Middle frontal gyrus (tissue), 1 donor: ENCODE data around the gene EIF5B.
"Not testable (repeated sequence)": the region's sequence is repeated elsewhere in the genome, so short reads cannot be mapped to it uniquely, and the experiment has no call there.

ENCODE experiments used
- DNase-seq: peaks from one replicate; pipeline ENCODE4 v3.0.0-alpha.2; 2015; ENCODE audit warnings: low spot score; ENCODE audit errors: extremely low spot score

EIF5B gene

DNA sequence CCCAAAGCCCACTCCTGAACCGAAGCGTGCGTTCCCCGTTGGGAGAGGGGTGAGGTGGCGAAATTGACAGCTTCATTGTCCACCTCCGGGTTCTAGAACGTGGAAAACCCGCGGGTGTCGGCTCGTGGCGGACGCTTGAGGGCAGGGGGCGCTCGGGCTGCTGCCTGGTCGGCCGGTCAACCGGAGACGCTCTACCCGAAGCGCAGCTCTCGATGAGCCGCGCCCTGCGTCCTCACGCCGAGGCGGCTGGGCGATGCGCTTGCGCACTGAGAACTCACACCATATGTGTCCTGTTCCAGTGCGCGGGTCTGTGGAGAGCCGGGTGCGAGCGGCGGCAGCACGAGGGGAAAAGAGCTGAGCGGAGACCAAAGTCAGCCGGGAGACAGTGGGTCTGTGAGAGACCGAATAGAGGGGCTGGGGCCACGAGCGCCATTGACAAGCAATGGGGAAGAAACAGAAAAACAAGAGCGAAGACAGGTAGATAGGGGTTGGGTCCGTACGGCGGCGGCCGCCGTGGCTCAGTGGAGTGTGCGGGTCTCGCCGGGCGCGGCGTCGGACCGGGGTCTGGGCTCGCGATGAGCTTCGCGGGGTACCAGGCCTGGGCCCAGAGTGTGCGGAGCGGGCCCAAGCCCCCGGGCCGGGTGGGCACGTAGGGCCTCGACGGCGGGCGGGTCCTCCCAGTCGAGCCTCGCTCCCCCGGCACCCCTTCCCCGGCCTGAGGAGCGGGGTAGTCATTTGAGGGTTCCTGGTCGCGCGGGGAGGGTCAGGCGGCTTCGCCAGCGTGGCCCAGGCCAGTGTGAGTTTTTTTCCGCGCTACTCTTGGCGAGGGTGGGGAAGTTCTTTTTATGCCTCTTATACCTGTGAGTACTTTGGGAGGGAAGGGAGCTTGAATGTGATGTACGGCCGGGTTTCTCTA, at the start of gene EIF5B:
Gene EIF5B (plus strand): TSS at position 277 of the 916 bp plus-strand sequence. CDS start 166 bp downstream, at position 443.
- peak; percentile 93 for DNase-seq

- DNase-seq: no peak
Measured at GRCh38 chr2:99297994-99298393, 39.2 kb upstream of the EIF5B start.

DNA sequence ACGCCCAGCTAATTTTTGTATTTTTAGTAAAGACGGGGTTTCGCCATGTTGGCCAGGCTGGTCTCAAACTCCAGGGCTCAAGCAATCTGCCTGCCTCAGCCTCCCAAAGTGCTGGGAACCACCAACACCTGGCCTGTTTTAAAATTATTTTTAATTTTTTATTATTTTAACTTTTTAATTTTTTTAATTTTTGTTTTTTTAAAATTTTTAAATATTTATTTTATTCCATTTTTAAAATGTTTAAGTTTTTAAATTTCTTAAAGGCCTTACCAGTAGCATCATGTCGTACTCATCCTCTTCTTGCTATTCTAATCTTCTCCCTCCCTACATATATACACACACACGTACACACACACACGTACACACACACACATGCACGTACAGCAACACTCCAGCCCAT, 37.6 kb upstream of the EIF5B start:
- DNase-seq: no peak

GRCh38 chr2:99301097-99301496, 36.1 kb upstream of the EIF5B start, which contains the start of gene LYG1:
TSS of gene LYG1 (minus strand) at chr2:99301197. CDS start at chr2:99295670, 5,527 bp downstream.
- not testable (repeated sequence) for DNase-seq

DNA sequence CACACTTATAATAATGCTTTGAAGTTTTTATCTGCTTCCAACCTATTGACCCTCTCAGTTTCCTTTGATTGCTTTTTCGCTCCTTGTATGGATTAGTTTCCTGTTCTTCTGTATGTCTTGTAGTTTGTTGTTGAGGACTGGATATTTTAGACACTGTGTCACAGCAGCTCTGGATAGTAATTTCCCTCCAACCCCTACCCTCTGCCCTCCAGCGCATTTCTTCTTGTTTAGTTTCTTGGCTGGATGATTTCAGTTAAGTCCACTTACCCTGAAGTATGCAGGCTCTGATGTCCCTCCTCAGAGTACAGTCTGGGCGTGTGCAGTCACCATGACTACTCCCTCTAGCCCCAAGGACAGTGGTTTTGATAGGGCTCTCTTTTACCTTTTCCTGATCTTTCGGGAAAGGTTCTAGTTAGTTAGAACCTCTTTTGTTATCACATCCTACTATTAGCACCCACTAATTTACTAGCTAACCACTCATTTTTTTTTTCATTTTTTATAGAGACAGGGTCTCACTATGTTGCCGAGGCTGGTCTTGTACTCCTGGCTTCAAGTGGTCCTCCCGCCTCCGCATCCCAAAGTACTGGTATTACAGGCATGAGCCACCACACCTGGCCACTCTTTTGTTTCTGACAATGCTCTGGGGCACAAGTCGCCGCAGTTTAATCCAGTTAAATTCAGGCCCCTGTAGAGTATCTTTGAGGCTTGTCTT, 19.9 kb upstream of the EIF5B start:
- DNase-seq: no peak

- DNase-seq: not testable (repeated sequence)
Measured at GRCh38 chr2:99317873-99318200, 19.4 kb upstream of the EIF5B start.

- no peak for DNase-seq
Measured at GRCh38 chr2:99325384-99325783, 11.8 kb upstream of the EIF5B start.

- DNase-seq: peak; percentile 98
Measured at GRCh38 chr2:99335911-99336803, 1.0 kb upstream of the EIF5B start, which contains the start of gene TXNDC9. TSS of gene TXNDC9 (minus strand) at chr2:99336333. CDS start at chr2:99333210, 3,123 bp downstream.

DNA sequence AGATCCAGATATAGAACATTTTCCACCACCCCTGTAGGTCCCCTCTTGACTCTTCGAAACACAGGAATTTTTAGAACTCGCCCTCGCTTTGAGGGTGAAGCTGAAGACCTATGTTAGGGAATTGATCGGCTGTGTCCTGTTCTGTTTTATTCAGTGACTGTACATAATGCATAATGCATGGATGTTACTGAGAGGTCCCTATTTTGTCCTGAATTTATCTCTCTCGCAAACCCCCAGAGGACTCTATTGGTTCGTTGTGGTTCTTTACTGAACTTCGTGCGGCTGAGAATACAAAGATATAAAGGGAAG, 431 bp upstream of the EIF5B start:
- DNase-seq: no peak

DNA sequence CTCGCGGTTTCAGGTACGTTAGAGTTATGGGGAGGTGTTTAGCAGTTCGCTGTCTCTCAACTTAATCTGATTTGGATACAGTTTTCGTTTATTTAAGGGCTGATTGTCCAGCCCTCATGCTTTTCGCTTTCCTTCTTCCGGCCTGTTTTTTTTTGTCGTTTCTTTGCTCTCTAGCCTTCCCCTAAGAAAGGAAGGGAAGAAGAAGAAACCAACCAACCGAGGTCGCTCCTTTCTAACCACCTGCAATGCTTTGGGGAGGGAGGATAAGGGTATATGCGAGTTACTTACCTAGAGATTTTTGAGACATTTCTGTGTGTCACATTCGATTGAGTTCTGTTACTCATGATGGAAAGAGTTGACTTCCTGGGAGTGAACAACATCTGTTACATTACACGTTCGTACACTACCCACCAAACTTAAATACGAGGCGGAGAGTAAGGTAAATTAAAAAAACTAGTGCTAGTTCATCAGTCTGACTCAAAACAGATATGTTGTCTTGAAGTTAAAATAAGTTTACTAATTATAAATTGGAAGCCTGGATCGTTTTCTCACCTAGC, 918 bp downstream of the EIF5B start:
- DNase-seq: no peak

GRCh38 chr2:99340669-99341236, 3.6 kb downstream of the EIF5B start:
- DNase-seq: no peak

- DNase-seq: no peak
Measured at GRCh38 chr2:99342536-99342935, 5.3 kb downstream of the EIF5B start.

- not testable (repeated sequence) for DNase-seq
Measured at GRCh38 chr2:99345446-99345845, 8.3 kb downstream of the EIF5B start.

DNA sequence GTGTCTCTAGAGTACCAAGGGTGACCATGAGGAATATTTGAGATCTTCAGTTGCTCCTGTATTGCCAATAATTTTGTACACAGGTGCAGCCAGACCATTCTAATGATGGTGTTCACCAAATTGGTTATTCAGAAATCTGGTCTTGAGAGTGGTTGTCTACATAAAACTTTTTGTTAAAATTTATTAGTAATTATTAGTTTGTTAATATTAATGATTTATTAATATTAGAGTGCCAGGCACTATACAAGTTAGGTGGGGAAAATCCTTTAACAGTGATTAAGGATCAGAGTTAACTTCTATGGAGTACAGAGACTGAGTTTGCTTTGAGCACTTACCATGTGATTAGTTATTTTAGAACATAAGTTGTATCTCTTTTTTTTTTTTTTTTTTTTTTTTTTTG, 9.0 kb downstream of the EIF5B start:
- DNase-seq: no peak

- DNase-seq: no peak
Measured at GRCh38 chr2:99348173-99348572, 11.0 kb downstream of the EIF5B start.

- DNase-seq: no peak
Measured at GRCh38 chr2:99350194-99350593, 13.0 kb downstream of the EIF5B start.

DNA sequence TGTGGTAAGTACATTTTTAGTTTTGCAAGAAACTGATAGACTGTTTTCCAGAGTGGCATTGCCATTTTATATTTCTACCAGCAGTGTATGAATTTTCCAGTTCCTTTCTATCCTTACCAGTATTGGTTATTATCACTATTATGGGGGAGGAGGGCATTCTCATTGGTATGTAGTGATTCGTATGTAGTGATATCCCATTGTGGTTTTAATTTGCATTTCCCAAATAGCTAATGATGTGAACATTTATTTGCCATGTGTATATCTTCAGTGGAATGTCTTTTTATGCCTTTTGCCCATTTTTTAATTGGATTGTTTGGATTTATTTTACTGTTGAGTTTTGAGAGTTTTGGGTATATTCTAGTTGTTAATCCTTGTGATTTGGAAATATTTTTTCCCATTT, 16.9 kb downstream of the EIF5B start:
- DNase-seq: no peak

- not testable (repeated sequence) for DNase-seq
Measured at GRCh38 chr2:99354825-99355224, 17.6 kb downstream of the EIF5B start.

DNA sequence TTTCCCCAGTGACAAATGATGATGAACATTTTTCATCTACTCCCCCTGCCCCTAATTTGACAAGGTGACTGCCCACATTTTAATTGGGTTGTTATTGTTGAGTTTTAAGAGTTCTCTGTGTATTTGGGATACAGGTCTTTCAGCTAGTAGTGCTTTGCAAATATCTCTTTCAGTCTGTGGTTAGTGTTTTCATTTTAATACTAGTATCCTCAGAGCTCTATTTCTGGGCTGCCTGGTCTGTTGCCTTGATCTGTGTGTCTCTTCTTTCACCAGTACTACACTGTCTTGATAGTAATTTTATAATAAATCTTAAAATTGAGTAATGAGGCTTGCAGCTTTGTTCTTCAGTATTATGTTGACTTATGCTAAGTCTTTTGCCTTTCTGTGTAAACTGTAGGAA, 19.7 kb downstream of the EIF5B start:
- DNase-seq: no peak

DNA sequence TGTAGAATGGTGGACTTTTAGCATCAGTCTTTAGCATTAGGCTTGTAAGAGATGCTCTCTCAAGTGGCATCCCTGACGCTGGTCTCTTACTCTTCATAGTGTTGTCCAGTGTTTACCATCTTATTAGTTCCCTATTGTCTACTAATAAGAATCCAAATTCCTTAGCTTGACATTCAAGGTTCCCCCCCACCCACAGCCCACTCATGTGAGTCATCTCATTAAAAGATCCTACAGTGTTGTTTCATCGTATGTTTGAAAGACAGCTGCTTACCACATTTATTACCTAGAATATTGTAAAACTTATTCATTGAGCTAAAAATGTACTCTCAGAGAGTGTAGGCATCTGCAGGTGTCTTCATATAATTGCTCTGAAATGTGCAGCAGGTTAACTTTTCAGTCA, 28.5 kb downstream of the EIF5B start:
- DNase-seq: no peak

DNA sequence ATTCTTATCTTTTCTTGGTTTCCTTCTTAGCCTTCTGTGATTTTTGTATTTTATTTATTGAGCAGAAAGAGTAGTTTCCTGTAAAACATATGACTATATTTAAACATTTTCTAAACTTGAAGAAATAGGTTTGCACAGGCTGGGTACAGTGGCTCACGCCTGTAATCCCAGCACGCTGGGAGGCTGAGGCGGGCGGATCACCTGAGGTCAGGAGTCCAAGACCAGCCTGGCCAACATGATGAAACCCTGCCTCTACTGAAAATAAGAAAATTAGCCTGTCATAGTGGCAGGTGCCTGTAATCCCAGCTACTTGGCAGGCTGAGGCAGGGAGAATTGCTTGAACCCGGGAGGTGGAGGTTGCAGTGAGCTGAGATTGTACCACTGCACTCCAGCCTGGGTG, 31.7 kb downstream of the EIF5B start:
- not testable (repeated sequence) for DNase-seq
